HG02571 (cell line): ENCODE measurements around the gene NR2F6.
"Not testable (repeated sequence)": the region's sequence is repeated elsewhere in the genome, so short reads cannot be mapped to it uniquely, and the experiment has no call there.

Experiments
- ATAC-seq: cut with Tn5 transposase; IDR thresholded peaks from one replicate; pipeline ENCODE4 v1.9.1; 2021; ENCODE audit warnings: mild to moderate bottlenecking, moderate library complexity; ENCODE audit not compliant: unreplicated experiment

Gene NR2F6

GRCh38 chr19:17213334-17213733 is 32.4 kb downstream of the NR2F6 start:
- no peak for ATAC-seq

- no peak for ATAC-seq
Measured at GRCh38 chr19:17211547-17212446, 33.9 kb downstream of the NR2F6 start.

GRCh38 chr19:17210296-17210695 is 35.4 kb downstream of the NR2F6 start:
- no peak for ATAC-seq

DNA sequence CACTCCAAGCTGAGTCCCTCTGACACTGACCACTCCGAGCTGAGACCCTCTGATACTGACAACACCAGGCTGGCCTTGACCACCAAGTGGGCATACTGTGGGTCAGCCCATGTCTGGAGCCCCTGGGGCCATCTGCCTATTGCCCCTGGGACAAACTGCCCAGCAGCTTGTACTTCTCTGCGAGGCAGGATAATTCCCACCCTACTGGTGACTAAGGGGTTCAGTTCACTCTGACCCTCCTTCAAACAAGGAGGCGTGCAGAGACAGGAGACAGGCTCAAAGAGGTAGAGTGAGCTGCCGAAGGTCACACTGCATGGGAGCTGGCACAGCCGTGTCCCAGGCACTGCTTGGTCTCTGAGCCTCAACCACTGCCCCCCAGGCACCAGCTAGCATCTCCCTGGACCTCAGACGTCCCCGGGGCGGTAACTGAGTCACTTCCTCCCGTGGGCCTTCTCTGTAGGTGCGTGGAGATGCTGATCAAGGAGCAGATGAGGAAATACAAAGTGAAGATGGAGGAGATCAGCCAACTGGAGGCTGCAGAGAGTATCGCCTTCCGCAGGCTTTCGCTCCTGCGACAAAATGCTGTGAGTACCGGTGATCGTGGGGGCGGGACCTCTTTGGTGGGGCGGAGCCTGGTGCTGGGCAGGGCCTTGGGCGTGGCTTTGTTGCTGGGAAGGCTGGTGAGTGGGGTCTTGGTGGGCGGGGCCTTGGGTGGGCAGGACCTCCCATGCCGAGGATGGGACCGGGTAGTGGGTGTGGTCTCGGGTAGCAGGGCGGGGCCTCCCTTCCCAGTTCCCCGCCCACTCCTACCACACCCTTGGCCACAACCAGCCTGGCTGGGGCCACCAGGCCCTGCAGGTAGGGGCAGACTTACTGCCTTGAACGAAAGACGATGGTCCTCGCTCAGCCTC is 36.3 kb downstream of the NR2F6 start:
- no peak for ATAC-seq

GRCh38 chr19:17206736-17207581 is 38.8 kb downstream of the NR2F6 start:
- ATAC-seq = no peak

DNA sequence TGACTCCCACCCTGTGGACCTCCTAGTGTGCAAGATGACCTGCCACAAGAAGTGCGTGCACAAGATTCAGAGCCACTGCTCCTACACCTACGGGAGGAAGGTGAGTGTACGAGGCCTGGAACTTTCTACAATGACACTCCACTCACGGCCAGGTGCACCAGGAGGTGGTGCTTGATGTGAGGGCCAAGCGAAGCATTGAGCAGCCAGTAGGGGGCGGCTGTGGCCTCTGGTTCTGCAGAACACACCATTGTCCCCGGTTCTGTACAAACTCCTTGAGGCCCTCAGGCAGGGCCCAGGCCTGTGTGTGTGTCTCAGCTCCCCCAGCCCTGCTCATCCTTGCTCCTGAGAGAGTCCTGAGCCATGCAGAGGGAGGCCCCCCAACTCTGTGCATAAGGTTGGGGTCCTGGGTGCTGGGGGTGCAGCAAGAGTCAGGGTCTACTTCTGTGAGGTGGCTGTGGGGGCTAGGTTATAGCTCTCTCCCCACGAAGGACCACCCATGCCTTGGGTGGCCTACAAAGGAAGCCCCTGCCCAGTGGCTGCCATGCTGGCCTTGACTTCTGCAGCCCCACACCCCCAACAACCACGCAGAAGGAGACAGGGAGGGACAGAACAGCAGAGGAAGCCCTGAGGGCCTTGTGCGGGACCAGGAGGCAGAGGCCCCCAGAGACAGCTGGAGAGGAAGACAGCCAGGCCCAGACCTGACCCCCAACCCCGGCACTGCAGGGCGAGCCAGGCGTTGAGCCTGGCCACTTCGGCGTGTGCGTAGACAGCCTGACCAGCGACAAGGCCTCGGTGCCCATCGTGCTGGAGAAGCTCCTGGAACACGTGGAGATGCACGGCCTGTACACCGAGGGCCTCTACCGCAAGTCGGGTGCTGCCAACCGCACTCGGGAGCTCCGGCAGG is 40.2 kb downstream of the NR2F6 start:
- no peak for ATAC-seq

DNA sequence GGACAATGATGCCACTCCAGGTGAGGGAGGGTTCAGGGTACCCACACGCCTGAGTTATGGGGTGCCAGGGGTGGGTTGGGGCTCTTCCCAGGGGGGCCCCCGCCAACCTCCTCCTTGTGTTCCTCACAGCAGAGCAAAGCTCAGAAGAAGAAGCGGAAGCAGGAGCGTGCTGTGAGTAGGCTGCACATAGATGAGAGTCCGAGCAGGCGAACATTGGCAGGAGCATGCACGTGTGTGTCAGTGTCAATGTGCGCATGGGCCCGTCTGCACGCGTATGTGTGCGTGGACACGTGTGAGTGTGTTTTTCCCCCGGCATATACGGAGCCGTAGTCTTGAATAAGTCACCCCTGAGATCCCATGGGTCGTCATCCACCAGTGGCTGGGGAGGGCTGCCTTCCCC is 43.0 kb downstream of the NR2F6 start:
- ATAC-seq = no peak

GRCh38 chr19:17202249-17202648 is 43.5 kb downstream of the NR2F6 start:
- ATAC-seq = no peak

DNA sequence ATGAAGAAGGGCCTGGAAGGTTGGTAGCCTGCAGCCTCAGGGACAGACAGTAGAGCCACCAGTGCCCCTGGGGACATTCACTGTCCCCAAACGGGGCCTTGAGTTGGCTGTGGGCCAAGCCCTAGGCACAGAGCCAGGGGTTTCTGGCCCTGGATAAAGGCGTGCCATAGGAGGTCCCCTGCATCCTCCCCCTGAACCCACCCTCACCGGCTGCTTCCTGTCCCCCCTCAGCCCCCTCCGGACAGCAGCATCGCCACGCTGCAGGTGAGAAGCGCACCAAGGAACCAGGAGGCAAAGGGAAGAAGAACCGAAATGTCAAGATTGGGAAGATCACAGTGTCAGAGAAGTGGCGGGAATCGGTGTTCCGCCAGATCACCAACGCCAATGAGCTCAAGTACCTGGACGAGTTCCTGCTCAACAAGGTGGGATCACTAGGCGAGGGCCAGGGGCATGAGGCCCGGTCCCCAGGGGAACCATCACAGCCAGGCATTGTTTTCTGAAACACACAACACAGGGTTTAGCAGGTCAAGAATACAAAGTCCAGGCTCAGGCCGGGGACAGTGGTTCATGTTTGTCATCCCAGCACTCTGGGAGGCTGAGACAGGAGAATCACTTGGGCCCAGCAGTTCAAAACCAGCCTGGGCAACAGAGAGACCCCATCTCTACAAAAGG is 45.2 kb downstream of the NR2F6 start:
- ATAC-seq = no peak

GRCh38 chr19:17197666-17198065 is 48.1 kb downstream of the NR2F6 start:
- no peak for ATAC-seq

GRCh38 chr19:17196610-17197009 is 49.1 kb downstream of the NR2F6 start:
- ATAC-seq = no peak

DNA sequence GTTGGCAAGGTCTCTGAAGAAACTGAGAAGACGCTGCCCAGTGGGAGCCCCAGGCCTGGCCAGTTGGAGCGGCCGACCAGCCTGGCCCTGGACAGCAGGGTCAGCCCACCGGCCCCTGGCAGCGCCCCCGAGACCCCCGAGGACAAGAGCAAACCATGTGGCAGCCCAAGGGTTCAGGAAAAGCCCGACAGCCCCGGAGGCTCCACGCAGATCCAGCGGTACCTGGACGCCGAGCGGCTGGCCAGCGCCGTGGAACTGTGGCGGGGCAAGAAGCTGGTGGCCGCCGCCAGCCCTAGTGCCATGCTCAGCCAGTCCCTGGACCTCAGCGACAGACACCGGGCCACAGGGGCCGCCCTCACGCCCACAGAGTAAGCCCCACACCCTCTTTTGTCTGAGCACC is 50.6 kb downstream of the NR2F6 start:
- ATAC-seq = no peak

DNA sequence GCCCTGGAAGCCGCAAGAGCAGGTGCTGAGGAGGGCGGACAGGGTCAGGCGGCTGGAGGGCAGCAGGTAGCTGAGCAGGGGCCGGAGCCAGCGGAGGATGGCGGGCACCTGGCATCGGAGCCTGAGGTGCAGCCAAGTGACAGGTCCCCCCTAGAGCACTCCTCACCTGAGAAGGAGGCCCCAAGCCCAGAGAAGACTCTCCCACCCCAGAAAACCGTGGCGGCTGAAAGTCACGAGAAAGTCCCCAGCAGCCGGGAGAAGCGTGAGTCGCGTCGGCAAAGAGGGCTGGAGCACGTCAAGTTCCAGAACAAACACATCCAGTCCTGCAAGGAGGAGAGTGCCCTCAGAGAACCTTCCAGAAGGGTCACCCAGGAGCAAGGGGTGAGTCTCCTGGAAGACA is 51.1 kb downstream of the NR2F6 start:
- ATAC-seq = no peak

GRCh38 chr19:17192751-17193150 is 53.0 kb downstream of the NR2F6 start:
- ATAC-seq = no peak

DNA sequence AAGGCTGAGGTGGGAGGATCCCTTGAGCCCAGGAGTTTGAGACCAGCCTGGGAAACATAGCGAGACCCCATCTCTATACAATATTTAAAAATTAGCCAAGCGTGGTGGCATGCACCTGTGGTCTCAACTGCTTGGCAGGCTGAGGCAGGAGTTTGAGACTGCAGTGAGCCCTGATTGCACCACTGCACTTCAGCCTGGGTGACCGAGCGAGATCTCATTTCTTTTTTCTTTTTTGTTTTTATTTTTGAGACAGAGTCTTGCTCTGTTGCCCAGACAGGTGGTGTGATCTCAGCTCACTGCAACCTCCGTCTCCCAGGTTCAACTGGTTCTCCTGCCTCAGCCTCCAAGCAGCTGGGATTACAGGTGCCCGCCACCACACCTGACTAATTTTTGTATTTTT is 54.0 kb downstream of the NR2F6 start:
- ATAC-seq = not testable (repeated sequence)

DNA sequence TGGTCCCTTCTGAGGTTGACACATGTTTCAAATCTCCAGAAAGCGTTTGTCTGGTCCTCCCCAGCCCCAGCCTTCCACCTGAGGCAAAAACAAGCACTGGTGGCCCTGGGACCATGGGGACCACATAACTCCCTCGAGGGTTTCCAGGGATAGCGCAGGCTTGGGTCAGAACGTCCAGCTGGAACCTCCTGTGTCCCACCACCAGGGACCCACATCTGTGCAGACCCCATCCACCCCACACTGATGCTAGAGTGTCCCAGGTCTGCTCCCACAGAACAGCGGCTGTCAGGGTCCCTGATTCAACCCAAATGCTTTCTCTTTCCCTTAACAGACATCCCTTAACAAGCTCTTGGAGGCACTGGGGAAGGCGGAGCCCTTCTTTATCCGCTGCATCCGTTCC is 60.1 kb downstream of the NR2F6 start:
- no peak for ATAC-seq

DNA sequence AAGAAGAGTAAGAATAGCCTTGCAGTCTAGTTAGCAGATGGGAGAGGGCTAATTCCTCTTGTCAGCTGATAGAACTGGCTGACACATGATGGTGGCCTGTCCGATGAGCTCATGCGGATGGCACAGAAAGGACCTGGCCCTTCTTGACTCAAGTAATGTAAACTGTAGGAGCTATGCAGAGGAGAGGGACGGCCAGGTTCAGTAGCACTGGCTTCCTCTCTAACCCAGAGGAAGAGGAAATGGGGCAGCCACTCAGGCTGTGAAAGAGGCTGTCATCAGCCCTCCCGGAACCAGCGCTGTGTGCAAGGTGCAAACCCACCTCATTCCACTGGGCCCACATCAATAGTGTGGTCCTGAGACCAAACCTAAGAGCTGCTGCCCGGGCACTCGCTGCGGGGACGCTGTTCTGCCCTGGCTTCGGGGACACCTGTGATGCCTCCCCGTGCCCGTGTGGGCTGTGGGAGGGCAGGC is 61.3 kb downstream of the NR2F6 start:
- ATAC-seq = no peak

DNA sequence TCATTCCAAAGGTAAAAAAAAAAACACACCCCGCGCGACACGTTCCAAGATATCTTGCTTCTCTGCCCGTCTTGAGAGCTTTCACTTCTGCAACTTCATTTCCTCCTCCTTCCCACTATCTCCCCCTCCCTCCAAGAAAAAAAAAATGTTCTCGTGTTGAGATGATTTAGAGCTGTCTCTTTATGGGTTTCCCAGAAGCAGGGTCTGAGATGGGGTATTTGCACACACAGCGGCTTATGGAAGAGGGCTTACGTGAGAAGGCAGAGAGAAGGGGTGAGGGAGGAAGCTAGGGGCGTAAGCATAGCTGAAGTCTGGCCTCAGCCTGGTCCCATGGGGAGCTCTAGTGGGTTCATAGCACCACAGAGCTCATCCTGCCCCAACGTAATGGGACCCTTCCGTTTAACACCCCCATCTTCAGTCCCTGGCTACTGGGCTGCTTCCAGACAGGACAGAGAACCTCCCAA is 61.8 kb downstream of the NR2F6 start:
- ATAC-seq = no peak

- no peak for ATAC-seq
Measured at GRCh38 chr19:17183271-17183761, 62.4 kb downstream of the NR2F6 start.
